ENCODE results near the gene NELFB.

NELFB gene

GRCh38 chr9:137275203-137275587 is 20.1 kb downstream of the NELFB start:
- Histone ChIP-seq H3K4me3 (ENCODE audit: low read depth, low read length) (no peak overlapping the region), H3K27ac (peak overlapping the region; percentile 98), H3K27me3 (ENCODE audit: insufficient read depth, low read depth, severe bottlenecking) (no peaks in the 10 kb centered on the region), H3K9me3 (ENCODE audit: severe bottlenecking) (no peaks in the 10 kb centered on the region), H3K36me3 (peaks cover 20% of the 10 kb centered on the region)
- DNase-seq, result no peak
- TF ChIP-seq CTCF (IDR thresholded peaks at IDR 0.05; ENCODE audit: low read depth, low read length), result no peak

GRCh38 chr9:137275588-137276472 is 20.7 kb downstream of the NELFB start:
- no peak for TF ChIP-seq CTCF (IDR thresholded peaks at IDR 0.05; ENCODE audit: low read depth, low read length)
- DNase-seq, result no peak
- Histone ChIP-seq H3K27me3 (ENCODE audit: insufficient read depth, low read depth, severe bottlenecking) (no peaks in the 10 kb centered on the region), H3K36me3 (peaks cover 20% of the 10 kb centered on the region), H3K27ac (peak overlapping the region; percentile 98), H3K4me3 (ENCODE audit: low read depth, low read length) (no peak overlapping the region), H3K9me3 (ENCODE audit: severe bottlenecking) (no peaks in the 10 kb centered on the region)

- H3K27ac ChIP-seq, result peak overlapping the region; percentile 98
- peak; percentile 73 for DNase-seq
- peaks cover 20% of the 10 kb centered on the region for H3K36me3 ChIP-seq
- H3K27me3 ChIP-seq (ENCODE audit: insufficient read depth, low read depth, severe bottlenecking), result no peaks in the 10 kb centered on the region
- H3K9me3 ChIP-seq (ENCODE audit: severe bottlenecking), result no peaks in the 10 kb centered on the region
- TF ChIP-seq CTCF (IDR thresholded peaks at IDR 0.05; ENCODE audit: low read depth, low read length), result no peak
- peak overlapping the region; percentile 31 for H3K4me3 ChIP-seq (ENCODE audit: low read depth, low read length)
Observed at GRCh38 chr9:137276473-137277328, 21.6 kb downstream of the NELFB start.

- peak; percentile 26; the same call in 1 of the 2 replicates for TF ChIP-seq CTCF (IDR thresholded peaks at IDR 0.05; ENCODE audit: low read depth, low read length)
- H3K27me3 ChIP-seq (ENCODE audit: insufficient read depth, low read depth, severe bottlenecking), result no peaks in the 10 kb centered on the region
- H3K27ac ChIP-seq, result peak within 1 kb of the TSS; percentile 98
- peak within 1 kb of the TSS; percentile 31 for H3K4me3 ChIP-seq (ENCODE audit: low read depth, low read length)
- H3K9me3 ChIP-seq (ENCODE audit: severe bottlenecking), result no peaks in the 10 kb centered on the region
- peaks cover 15% of the 10 kb centered on the region for H3K36me3 ChIP-seq
- peak; percentile 91 for DNase-seq
Observed at GRCh38 chr9:137277329-137278041, 22.4 kb downstream of the NELFB start, which contains the start of gene TOR4A. TOR4A (plus strand) TSS chr9:137277726; CDS start chr9:137278690, 964 bp downstream.

- no peak for TF ChIP-seq CTCF (IDR thresholded peaks at IDR 0.05; ENCODE audit: low read depth, low read length)
- Histone ChIP-seq H3K27me3 (ENCODE audit: insufficient read depth, low read depth, severe bottlenecking) (no peaks in the 10 kb centered on the region), H3K4me3 (ENCODE audit: low read depth, low read length) (peak overlapping the region; percentile 31), H3K27ac (peak overlapping the region; percentile 98), H3K36me3 (peaks cover 15% of the 10 kb centered on the region), H3K9me3 (ENCODE audit: severe bottlenecking) (no peaks in the 10 kb centered on the region)
- DNase-seq, result no peak
Observed at GRCh38 chr9:137278061-137278701, 23.1 kb downstream of the NELFB start.

Measured in WERI-Rb-1 (cell line).